ENCODE data around the gene PLSCR1.
A peak's percentile ranks its signal among the peaks of the same experiment; 100 is the strongest.

The PLSCR1 gene

DNA sequence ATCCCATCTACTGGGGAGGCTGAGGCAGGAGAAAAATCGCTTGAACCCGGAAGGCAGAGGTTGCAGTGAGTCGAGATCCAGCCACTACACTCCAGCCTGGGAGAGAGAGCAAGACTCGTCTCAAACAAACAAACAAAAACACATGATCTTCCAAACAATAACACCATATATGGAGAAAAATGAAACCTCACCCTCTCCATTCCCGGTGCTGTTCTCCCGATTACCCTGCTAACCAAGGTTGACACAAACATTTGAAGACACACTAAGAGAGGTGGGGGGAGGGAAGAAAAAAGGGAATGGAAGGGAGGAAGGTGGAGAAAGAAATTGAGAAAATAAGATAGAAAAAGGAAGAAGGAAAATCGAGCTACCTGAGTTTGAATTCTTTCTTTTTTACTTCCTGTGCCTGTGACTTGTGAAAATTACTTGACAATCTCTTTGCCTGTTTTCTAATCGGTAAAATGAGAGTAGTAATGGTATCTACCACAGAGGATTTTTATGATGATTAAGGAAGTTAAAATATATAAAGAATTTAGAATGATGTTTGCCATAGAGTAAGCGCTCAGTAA lies 73.9 kb downstream of the PLSCR1 start:
- no peak for DNase-seq

DNA sequence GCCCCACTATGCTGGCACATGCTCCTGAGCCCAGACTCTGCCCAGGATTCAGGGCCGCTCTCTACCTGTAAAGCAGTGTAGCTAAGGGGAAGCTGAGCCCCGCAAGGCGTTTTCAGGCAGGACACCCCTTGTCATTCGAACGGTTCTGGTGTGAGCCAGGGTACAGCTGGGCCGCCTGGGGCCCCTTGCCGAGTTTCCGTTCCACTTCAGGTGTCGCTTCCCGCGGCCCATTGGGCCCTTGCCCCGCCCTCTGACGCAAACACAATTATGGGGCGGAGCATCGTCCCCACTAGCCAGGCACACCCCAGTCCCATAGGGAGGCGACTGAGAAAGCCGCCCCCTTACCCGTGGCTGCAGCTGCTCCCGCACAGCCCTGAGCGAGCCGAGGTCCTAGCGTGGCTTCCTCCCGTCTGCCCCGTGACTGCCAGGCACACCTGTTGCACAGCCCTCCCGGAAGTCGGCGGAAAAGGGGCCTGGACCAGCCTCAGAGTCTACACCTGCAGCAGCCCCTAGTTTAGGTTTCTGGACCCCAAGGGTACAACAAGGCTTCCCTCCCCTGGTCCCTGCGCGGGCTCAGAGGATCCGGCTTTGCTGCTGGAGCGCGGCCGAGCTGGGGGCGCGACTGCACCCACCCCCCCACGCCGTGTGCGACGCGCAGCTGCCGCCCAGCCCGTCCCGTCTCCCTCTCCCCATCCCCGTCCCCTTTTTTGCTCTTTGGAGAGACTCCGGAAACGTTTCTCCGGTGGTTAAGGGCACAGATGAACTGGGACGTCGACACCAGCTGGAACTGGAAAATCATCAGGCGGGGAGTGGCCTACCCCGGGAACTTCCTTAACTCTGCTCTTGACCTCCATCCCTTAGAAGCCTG lies 75.0 kb downstream of the PLSCR1 start, which contains the start of gene PLSCR2:
Gene PLSCR2, minus strand, starts transcription at position 412 of the 868 bp plus-strand sequence. CDS start 9,657 bp downstream, outside the sequence.
- peak; percentile 6 for DNase-seq

DNA sequence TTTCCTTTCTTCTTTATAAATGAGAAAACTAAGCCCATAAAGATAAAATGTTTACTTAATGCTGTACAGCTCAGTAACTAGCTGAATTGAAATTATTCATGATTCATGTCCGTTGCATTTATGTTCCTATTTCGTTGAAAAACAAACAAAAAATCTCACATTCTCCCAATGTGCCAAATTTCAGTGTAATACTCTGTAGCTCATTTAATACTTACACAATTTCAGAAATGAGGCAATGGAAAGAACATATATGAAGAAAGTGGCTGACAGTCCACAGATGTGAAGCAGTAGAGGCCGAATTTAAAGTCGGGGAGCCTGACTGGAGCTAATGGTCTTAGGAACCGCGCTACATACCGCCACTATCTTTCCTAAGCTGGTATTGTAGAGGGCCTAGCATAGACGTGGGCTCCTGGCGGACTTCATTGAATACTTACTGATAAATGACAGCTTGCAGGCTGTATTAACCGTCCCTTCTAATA lies 75.7 kb downstream of the PLSCR1 start:
- DNase-seq = no peak

DNA sequence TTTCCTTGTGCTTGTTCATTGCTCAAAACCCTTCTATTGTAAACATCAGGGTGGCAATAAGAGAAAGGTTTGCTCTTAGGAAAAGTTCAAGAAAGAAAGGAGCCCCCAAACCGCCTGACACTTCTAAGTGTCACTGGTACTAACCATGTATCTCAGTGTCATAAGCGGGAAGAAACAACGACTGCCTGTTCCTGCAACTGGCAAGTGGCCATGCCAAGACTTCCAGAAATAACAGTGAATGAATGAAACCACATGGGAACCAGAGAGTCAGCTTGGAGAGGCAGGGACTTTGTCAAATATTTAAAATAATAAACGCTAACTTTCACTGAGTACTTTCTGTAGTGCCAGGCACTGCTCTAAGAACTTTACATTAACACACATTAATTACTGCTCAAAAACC lies 76.2 kb downstream of the PLSCR1 start:
- DNase-seq = no peak

DNA sequence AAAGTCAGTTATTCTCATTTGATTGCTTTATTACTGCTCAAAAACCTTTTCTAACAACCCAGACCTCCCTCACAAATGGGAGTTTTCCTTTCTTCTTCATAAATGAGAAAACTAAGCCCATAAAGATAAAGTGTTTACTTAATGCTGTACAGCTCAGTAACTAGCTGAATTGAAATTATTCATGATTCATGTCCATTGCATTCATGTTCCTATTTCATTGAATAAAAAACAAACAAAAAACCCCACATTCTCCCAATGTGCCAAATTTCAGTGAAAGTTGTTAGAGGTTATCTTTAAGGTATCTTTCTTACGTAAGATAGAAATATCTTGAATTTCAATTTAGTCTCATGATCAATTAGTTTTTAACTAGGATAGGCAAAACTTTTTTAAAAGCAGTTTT lies 77.8 kb downstream of the PLSCR1 start:
- no peak for DNase-seq

DNA sequence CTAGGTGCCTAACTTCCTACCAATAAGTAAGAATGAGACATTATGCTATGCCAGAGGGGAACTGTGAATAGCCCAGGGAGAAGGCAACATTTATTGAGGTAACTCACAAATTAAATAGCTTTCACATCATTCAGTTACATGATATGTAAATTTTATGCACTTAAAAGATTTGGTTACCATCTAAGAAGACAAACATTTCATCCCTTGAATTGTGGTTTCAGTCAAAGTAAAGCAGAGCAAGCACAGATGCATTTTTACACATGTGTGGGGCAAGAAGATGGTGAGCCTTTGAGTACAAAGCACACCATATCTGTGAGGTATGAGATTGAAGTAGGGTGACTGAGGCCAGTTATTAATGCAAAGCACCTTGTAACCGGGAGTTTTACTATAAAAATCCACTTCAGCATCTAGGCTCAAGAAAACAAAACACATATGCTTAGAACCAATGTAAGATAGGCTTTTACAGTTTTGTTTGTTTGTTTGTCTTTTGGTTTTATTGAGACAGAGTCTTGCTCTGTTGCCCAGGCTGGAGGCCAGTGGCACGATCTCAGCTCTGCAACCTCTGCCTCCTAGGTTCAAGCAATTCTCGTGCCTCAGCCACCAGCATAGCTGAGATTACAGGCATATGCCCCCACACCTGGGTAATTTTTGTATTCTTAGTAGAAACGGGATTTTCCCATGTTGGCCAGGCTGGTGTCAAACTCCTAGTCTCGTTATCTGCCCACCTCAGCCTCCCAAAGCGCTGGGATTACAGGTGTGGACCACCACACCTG lies 78.5 kb downstream of the PLSCR1 start:
- DNase-seq = no peak
